Loucy (cell line): ENCODE measurements around the gene ABCF1.

ENCODE experiments used
- H2AFZ ChIP-seq: fragments of 200-600 bp; sonication (generic); 2 replicates; pipeline ENCODE4 v1.6.0; 2016; ENCODE audit warnings: antibody characterized with exemption, mild to moderate bottlenecking, low read length, moderate library complexity
- H3F3A ChIP-seq: fragments of 200-600 bp; 2 replicates; pipeline ENCODE4 v1.6.0; 2016; ENCODE audit warnings: antibody characterized with exemption, low read depth, mild to moderate bottlenecking
- H3K27me3 ChIP-seq: fragments of 200-600 bp; sonication (generic); 2 replicates; pipeline ENCODE4 v1.6.1; 2014; ENCODE audit warnings: low read length, mild to moderate bottlenecking; ENCODE audit not compliant: insufficient read depth, poor library complexity, severe bottlenecking
- H3K36me3 ChIP-seq: fragments of 200-600 bp; sonication (generic); 2 replicates; pipeline ENCODE4 v1.6.1; 2016; ENCODE audit warnings: low read length; ENCODE audit not compliant: insufficient read depth
- H3K4me1 ChIP-seq: fragments of 200-600 bp; sonication (generic); 2 replicates; pipeline ENCODE4 v1.5.1; 2014; ENCODE audit warnings: low read length, mild to moderate bottlenecking; ENCODE audit not compliant: insufficient read depth, poor library complexity, severe bottlenecking
- H3K4me2 ChIP-seq: fragments of 200-600 bp; sonication (generic); 2 replicates; pipeline ENCODE4 v1.6.0; 2014; ENCODE audit warnings: antibody characterized with exemption, low read length, low read depth, mild to moderate bottlenecking; ENCODE audit not compliant: poor library complexity, severe bottlenecking
- H3K4me3 ChIP-seq: fragments of 200-600 bp; sonication (generic); 2 replicates; pipeline ENCODE4 v1.5.1; 2014; ENCODE audit warnings: low read length, mild to moderate bottlenecking, mixed read lengths; ENCODE audit not compliant: poor library complexity, severe bottlenecking
- H3K79me2 ChIP-seq: fragments of 200-600 bp; sonication (generic); 2 replicates; pipeline ENCODE4 v1.6.1; 2014; ENCODE audit warnings: low read length; ENCODE audit not compliant: insufficient read depth
- H3K9ac ChIP-seq: fragments of 200-600 bp; sonication (generic); 2 replicates; pipeline ENCODE4 v1.6.0; 2014; ENCODE audit warnings: mild to moderate bottlenecking, low read depth, low read length, moderate library complexity; ENCODE audit not compliant: poor library complexity, severe bottlenecking
- H3K9me2 ChIP-seq: fragments of 200-600 bp; sonication (generic); replicated peaks from 2 replicates; pipeline ENCODE4 v1.6.1; 2016; ENCODE audit warnings: low read depth, low read length, mixed read lengths
- H3K9me3 ChIP-seq: fragments of 200-600 bp; sonication (generic); 2 replicates; pipeline ENCODE4 v1.6.1; 2014; ENCODE audit warnings: mild to moderate bottlenecking, antibody characterized with exemption, low read length, low read depth; ENCODE audit not compliant: insufficient read depth
- H4K20me1 ChIP-seq: fragments of 200-600 bp; sonication (generic); 2 replicates; pipeline ENCODE4 v1.6.0; 2014; ENCODE audit warnings: antibody characterized with exemption, low read length, mild to moderate bottlenecking; ENCODE audit not compliant: insufficient read depth, poor library complexity, severe bottlenecking
- CTCF ChIP-seq: fragments of 200-600 bp; sonication (generic); conservative IDR thresholded peaks from 2 replicates; pipeline ENCODE4 v1.5.1; 2014; ENCODE audit warnings: mild to moderate bottlenecking, antibody characterized with exemption, low read length
- EZH2phosphoT487 ChIP-seq: fragments of 200-600 bp; IDR thresholded peaks from 2 replicates; pipeline ENCODE4 v1.6.1; 2018; ENCODE audit warnings: antibody characterized with exemption, mild to moderate bottlenecking, moderate library complexity, borderline replicate concordance

ABCF1 gene

GRCh38 chr6:30564114-30564513, 7.1 kb upstream of the ABCF1 start:
- Histone ChIP-seq H3K9me2 (no peaks in the 10 kb centered on the region), H3K9ac (no peak overlapping the region), H3K27me3 (no peaks in the 10 kb centered on the region), H3K4me3 (no peak overlapping the region), H4K20me1 (peaks cover 4% of the 10 kb centered on the region), H3F3A (peaks cover 4% of the 10 kb centered on the region; the same call in 1 of the 2 replicates), H3K9me3 (no peaks in the 10 kb centered on the region), H3K4me2 (no peak overlapping the region), H3K79me2 (peaks cover 9% of the 10 kb centered on the region; the same call in 1 of the 2 replicates), H2AFZ (no peak overlapping the region), H3K4me1 (no peaks in the 10 kb centered on the region), H3K36me3 (peaks cover 12% of the 10 kb centered on the region; the same call in 1 of the 2 replicates)
- TF ChIP-seq CTCF, result no peak
- no peak for TF ChIP-seq EZH2phosphoT487

- no peaks in the 10 kb centered on the region for H3K79me2 ChIP-seq
- H3K9me3 ChIP-seq, result no peaks in the 10 kb centered on the region
- no peak overlapping the region for H3K9ac ChIP-seq
- H3K4me1 ChIP-seq, result peaks cover 6% of the 10 kb centered on the region
- H3K36me3 ChIP-seq, result peaks cover 12% of the 10 kb centered on the region; the same call in 1 of the 2 replicates
- no peak overlapping the region for H2AFZ ChIP-seq
- H3K27me3 ChIP-seq, result no peaks in the 10 kb centered on the region
- H3K9me2 ChIP-seq, result no peaks in the 10 kb centered on the region
- TF ChIP-seq CTCF (no peak), EZH2phosphoT487 (no peak)
- no peaks in the 10 kb centered on the region for H4K20me1 ChIP-seq
- no peak overlapping the region for H3K4me2 ChIP-seq
- peaks cover 4% of the 10 kb centered on the region; the same call in 1 of the 2 replicates for H3F3A ChIP-seq
- no peak overlapping the region for H3K4me3 ChIP-seq
Measured at GRCh38 chr6:30565772-30566171, 5.5 kb upstream of the ABCF1 start.

GRCh38 chr6:30568245-30568644, 3.0 kb upstream of the ABCF1 start:
- no peaks in the 10 kb centered on the region for H3K9me3 ChIP-seq
- H4K20me1 ChIP-seq, result peaks cover 17% of the 10 kb centered on the region
- H3K79me2 ChIP-seq, result peaks cover 19% of the 10 kb centered on the region
- peaks cover 4% of the 10 kb centered on the region; the same call in 1 of the 2 replicates for H3F3A ChIP-seq
- H3K36me3 ChIP-seq, result no peaks in the 10 kb centered on the region
- no peak overlapping the region for H3K4me3 ChIP-seq
- TF ChIP-seq CTCF (no peak), EZH2phosphoT487 (no peak)
- no peak overlapping the region for H3K9ac ChIP-seq
- H3K4me2 ChIP-seq, result no peak overlapping the region
- H3K27me3 ChIP-seq, result no peaks in the 10 kb centered on the region
- peaks cover 20% of the 10 kb centered on the region for H3K4me1 ChIP-seq
- no peak overlapping the region for H2AFZ ChIP-seq
- no peaks in the 10 kb centered on the region for H3K9me2 ChIP-seq
